ENCODE results near the gene GNA14.
"Not testable (repeated sequence)": the region's sequence is repeated elsewhere in the genome, so short reads cannot be mapped to it uniquely, and the experiment has no call there.

GNA14 gene

DNA sequence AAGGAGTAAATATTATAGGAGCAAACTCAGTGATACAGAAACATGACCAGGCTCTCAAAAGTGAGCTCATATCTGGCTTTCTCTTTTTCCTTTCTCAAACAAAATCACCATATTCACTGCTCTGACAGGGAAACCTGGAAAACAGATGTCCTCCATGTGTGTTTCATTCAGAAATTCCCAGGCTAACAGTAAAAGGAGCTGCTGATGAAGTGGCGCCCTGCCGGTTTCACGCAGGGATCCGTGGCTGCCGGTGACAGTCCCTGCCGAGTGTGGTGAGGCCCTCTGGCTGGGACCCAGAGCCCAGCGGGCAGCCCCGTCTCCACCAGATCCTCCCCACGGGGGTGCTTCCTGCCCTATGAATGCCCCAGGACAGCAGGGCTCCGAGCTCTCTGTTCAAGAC is 208.1 kb downstream of the GNA14 start:
- DNase-seq: peak; percentile 12

DNA sequence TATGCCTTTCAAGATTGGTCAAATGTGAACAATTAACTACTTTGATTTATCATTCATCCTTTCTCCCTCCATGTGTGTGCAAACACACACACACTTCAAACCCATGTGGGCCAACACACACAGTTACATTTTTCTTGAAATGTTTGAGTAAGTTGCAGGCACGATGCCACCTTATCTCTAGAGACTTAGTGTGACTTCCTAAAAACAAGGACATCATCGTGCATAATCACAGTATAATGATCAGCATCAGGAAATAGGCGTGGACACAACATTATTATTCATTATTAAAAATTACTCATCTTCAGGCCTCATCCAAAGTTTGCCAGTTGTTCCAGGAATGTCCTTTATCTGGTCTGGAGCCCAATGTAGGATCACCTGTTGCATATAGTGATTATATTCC is 209.5 kb downstream of the GNA14 start:
- no peak for DNase-seq

DNA sequence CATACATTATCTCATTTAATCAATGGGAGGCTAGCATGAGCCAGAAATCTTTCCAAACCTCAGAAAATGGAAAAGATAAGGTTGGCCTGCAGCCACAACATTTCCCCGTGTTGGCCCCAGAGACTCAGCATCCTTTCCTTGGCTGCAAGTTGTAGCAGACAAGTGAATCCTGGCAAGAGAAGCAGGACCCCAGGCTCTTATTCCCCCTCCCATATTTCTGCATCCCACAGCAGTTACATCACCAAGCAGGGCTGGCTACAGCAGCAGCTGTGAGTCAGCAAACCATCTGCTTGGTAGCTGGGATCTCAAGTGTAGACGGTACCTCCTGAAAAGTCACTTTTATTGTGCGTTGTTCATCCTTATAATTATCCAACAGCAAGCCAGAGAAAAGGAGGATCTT is 212.4 kb downstream of the GNA14 start:
- DNase-seq: no peak

DNA sequence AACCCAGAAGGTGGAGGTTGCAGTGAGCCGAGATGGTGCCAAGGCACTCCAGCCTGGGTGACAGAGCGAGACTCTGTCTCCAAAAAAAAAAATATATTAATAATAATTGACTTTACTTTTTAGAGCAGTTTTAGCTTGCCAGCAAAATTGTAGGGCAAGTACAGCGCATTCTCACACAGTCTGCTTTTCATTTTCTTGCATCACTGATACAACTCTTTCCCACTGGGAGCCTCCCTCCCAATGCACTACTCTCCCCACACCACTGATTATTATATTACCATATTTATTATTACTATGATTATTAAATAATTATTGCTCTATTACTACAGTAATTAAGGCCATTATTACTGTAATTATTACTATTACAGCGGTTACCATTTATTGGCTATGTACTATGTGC is 212.8 kb downstream of the GNA14 start:
- no peak for DNase-seq

DNA sequence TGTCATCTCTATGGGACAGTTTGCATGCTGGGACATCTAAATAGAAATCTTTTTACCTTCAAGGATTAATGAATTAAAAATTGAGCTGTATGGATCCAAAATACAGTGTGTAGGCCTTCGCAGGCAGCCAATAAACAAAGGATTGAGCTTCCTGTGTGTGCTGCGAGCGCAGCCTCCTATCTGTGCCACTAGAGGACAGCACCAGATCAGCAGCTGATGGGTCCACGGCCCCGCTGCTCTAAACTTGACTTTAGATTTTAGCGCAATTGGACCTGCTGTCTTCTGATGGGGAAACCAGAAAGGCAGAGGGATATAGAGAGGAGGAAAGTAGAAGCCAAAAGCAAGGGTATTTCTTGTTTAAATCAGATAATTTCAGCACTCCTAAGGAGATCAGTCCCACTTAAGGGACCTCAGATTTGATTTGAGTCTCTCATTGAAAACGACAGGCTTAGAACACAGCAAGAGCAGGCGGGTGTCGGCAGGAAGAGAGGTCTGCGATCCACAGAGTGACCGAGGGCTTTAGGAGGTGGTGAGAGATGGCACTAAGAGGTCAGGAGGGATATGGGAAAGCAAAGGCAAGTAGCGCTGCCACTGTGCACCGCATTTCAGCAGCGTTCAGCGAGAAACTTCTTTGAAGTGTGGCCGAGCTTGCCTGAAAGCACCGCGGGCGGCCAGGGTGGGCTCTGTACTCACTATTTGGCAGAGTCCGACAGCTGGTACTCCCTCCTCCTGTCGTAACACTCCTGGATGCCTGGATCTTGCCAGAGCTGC is 214.3 kb downstream of the GNA14 start:
- DNase-seq: peak; percentile 28

DNA sequence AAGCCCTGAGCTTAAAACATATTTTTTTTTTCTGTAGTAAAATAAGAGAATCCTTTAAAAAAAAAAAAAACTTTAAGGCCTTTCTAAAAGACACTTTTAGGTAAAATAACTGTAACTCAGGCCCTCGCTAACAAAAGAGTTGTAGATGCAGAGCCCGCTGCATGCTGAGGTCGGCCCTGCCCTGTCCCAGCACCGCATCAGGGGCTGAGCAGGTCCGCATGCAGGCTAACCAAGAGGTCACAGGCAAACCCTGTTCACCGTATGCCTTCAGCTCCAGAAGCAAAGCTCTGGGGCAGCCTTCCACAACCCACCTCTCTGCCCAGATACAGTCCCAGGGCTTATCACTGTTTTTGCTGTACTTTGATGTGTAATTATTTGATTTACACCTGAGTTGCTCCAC is 216.1 kb downstream of the GNA14 start:
- no peak for DNase-seq

DNA sequence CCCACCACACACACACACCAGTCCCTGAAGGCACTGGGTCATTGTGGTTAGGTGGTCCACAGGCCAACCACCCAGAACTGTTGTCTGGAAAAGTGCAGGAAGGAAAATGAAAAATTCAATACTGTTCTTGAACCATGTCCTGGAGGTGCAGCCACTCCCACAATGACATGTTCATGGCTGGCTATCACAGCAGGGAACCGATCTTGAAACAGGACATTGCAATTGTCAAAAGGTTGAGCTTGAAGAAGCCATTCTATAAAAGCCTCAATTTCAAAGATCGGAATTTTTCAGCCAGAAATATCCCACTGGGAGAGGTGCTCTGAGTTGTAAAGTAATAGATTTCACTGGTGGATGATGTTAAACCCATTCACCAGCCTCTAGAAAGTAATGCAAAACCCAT is 218.2 kb downstream of the GNA14 start:
- no peak for DNase-seq

DNA sequence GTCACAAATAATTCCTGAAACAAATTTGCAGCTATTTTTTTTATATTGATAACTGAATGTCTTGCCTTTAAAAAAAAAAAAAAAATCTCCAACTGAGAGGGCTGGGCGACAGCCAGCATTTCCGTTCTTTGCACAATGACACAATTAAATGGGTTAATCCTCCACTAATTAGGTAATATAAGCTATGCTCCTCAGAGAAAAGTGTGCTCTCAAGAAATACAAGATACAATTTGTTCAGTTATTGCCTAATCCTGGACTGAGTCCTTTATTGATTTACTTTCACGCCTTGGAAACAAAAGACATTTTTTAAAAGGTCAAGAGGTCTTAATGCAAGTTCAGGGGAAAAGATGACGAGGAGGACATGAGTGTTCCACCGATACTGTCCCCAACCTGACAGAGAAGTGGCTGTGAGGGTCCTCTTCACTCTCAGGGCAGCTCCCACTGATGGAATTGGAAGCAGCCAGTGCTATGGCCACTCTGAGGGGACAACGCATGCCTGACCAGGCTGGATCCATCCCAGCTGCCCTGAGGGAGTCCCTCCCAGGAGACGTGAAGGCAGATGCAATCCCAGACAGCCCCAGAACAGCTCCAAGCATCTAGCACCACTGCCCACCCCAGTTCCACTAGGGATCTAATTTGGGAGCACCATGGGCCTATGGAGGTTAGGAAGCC is 220.7 kb downstream of the GNA14 start:
- no peak for DNase-seq

DNA sequence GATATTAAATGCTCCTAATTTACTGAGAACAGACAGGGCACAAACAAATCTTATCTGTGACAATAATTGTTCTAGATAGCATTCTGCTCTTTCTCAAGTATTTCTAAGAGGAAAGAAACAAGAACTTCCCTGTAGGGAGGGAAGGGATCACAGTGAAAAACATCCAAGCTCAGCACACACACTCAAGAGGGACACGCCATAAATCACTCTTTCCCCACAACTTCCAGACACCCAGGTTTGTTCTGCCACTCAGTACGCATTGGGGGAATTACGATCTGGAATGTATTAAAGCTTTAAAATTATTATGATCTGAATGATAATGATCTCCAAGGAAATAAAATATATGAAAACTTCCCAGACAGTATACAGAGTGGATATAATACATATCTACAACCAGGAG is 221.4 kb downstream of the GNA14 start:
- no peak for DNase-seq

DNA sequence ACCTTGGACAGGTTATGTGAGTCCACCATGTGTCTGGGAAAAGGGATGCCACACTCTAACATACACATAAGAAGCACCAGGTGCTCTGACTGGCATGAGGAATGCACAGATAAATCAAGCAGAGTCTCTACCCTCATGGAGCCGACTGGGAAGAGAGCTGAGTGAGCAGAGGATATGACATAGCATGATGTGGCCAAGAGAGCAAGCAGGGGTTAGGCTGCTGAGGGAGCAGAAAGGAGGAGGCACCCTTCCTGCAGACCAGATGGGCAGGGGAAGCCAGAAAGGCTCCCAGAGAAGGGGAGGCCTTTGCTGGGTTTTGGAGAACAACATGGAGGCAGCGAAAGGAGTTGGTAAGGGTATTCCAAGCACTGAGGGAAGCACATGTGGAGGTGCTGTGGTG is 223.1 kb downstream of the GNA14 start:
- no peak for DNase-seq

DNA sequence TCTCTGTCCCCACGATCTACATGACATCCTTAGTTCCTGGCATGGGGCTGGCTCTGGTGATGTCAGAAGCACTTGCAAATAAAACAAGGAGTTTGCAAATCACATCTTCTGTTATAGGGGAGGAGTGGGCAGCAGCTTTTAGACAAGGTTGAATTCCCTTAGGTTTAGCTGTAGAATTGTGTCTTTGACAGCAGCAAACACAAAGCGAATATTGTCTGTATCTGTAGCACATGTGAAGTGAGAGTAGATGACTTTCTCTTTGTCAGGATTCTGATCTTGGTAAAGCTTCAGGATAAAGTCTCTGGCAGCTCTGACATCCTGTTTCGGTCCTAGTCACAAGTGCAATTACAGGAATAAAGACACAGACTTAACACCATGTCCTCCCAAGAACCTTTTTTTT is 224.3 kb downstream of the GNA14 start:
- DNase-seq: no peak

DNA sequence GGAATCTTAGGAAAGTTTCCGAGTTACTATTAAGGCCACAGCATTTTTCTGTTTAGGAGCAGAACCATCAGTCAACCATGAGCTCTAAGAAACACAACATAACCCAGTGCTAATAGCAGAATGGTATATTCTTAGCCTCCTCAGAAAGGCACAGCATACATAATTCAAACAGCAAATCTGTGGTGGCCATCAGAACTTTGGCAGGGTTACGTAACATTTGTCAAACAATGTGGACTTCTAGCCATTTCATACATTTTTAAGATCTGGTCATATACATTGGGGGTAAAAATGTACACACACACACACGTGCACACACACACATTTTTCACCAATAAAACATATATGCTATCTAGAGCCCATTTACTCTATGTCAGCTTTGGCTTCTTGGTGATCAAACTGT is 225.2 kb downstream of the GNA14 start:
- no peak for DNase-seq

DNA sequence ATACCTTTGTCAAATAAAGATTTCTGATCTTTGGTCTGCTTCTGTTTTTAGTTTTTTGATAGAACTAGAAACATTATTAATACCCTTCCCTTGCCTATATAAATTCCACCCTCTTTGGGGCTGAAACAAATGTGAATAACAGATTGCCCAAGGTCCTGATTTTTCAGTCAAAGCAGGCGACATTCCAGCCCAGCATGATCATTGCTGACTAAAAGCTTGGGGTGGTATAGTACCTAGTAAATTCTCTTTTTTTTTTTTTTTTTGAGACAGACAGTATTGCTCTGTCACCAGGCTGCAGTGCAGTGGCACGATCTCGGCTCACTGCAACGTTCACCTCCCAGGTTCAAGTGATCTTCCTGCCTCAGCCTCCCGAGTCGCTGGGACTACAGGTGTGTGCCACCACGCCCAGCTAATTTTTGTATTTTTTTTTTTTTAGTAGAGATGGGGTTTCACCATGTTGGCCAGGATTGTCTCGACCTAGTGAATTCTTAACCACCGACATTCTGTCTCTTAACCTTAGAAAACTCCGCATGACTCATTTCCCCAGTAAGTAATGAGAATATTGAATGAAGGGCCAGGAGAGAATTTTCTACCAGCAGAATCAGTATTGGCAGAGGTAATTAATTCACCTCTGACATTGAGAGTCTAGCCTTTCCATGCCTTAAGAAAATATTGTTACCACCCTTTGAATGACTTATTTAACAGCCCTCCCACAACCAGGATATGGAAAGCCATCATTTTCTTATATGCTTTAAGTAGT is 226.4 kb downstream of the GNA14 start:
- DNase-seq: no peak

DNA sequence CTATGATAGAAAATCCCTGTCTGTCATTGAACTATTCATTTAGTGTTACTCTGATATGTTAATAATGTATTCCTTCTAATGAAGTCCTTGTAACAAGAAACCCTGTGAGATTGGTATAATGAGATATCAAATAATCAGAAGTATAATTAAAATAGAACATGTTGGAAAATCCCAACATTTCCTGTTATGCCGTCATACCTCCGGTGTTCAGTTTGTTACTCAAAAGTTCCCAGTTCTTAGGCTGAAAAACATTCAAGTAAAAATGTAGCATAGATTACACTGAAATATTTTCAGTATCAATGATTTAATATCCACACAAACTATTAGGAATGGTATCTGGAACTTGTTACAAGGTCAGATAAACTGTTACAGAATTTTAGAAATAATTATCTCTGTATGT is 227.5 kb downstream of the GNA14 start:
- DNase-seq: no peak

DNA sequence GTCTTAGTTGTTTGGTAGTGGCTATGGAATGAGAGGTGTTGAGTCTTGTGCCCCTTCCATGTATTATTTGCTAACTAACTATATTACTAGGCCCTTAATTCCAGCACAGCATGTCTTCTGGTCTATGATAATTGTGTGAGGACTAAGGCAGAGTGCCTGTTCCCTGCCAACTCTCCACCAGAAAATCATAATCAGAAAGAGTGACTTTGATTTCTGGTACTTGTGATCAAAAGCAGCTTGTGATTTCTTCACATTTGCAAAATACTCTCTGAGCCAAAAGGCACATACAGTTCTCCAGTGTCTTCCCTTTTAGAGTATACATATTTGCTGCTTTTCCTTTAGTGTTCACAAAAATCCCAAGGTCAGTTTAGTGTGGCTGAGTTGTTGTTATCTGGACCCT is 229.9 kb downstream of the GNA14 start:
- DNase-seq: no peak

DNA sequence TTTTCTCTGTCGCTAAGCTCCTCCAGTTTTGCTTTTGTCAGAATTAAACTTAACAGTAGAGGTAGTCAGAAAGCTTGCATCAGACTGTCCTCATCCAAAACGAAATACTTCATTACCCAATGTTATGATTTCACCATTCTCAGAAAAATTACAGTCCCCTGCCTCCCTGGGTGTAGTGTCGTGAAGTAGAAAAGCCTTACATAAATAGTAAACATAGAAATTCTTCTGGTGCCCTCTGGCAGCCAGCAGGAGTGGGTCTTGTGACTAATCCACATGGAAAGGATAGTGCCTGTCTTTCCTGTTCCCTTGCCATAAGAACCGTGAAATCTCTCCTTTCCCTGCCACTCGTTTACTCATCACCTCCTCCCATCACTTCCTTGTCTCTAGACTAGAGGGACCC is 230.6 kb downstream of the GNA14 start:
- DNase-seq: no peak

DNA sequence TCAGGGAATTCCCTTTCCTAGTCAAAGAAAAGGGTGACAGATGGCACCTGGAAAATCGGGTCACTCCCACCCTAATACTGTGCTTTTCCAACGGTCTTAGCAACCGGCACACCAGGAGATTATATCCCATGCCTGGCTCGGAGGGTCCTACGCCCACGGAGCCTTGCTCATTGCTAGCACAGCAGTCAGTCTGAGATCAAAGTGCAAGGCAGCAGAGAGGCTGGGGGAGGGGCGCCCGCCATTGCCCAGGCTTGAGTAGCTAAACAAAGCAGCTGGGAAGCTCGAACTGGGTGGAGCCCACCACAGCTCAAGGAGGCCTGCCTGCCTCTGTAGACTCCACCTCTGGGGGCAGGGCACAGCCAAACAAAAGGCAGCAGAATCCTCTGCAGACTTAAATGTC is 239.6 kb downstream of the GNA14 start:
- DNase-seq: not testable (repeated sequence)

DNA sequence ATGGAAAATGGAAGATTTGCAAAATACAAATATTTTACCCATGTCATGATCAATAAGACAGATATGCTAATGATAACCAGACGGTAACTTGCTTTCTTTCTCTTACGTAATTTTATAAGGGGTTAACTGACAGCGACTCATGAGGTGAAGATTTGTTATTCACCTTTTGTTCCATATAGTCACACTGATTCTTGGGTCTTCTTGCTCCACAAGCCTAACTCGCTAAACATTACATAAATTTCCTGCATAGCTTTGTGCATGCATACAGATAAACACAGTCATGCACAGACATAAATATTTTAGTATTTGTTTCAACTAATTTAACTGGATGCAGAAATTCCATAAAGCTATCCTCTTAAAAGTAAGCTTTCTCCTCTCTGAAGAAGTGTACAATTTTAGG is 244.9 kb downstream of the GNA14 start:
- DNase-seq: no peak

DNA sequence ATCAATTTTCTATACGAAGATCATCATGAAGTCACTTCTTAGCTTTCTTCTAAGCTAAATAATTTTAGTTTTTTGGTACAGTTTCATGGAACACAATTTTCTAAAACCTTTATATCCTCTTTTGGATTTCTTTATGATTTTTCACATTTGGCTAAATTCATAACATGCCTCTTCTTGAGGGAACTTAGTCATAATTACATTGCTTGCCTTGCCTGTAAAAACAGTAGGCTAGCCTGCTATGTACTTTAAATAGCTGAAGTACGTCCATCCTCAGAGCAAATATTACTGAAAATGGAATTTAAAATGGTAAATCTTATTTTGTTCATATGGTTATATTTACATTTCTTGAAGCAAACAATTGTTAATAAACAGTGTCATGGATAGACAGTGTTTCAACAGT is 245.8 kb downstream of the GNA14 start:
- no peak for DNase-seq

DNA sequence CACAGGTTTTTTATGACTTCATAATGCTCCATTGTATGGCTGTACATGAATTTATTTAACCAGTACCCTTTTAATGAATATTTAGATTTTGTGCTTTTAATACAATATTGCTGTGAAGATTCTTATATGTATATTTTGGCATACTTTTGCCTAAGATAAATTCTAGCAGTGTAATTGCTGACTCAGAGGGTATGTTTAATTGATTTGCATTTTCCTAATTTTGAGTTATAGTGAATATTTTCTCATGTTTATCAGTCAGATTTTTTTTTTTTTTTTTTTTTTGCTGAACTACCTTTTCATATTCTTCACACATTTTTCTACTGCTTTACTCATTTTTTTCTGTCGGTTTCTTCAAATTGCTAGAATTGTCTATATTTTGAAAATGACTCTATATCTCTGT is 248.2 kb downstream of the GNA14 start:
- DNase-seq: no peak

DNA sequence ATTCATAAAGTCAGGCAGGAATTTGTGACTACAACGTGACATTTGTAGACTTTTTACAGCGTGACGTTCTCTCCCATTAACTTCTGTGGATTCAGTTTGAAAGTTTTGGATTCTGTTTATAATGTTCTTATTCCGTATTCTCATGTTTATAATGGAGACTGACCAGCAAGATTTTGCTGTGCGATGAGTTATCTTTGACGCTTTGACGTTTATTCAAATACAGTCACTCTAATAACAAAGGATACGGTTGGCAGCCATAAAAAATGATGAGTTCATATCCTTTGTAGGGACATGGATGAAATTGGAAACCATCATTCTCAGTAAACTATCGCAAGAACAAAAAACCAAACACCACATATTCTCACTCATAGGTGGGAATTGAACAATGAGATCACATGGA is 249.5 kb downstream of the GNA14 start:
- not testable (repeated sequence) for DNase-seq

DNA sequence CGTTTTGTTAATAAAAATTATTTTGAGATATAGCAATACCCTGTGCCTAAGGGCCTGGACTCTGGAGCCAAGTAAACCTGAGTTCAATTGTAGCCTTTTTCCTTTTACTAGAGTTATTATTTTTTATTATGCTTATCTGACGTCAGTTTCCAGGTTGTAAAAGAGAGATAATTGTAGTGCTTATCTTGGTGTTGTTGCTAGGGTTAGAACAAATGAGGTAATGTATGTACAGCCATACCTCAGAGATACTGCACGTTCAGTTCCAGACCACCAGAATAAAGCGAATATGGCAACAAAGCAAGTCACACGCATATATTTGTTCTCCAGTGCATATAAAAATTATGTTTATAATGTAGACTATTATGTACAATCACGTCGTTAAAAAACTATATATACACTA is 255.8 kb downstream of the GNA14 start:
- DNase-seq: no peak

DNA sequence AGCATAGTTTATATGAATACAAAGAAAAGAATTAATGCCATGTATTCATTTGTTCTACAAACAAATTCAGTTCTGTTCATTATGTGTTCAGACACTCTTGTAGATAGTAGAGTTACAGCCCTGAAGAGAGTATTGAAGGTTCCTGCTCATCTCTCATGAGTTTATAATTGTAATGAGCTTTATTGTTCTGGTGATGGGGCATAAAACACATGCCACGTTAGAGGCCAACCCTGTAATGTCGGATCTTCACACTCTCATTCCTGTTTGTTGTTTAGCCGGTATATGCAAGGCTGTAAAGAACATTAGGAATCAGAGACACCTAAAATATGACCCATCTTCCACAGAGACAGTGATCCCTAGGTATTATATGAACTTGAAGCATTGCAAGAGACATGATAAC is 256.3 kb downstream of the GNA14 start:
- no peak for DNase-seq

DNA sequence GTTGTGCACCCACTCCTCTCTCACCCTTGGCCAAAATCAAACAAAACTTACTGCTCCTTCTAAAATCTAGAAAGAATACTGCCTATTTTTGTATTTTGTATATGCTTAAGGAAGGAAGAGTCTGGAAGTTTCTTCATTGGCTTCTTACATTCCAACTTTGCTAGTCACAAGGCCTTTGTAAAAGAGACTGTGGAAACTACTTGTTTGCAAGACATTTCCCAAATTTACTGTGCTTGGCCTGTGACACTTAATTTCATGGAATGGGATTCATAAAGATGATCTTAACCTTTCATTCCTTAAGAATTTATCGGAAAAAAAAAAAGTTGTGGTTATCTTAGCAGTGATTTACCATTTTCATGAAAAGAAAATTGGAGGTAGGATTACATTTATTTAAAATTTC is 261.9 kb downstream of the GNA14 start:
- no peak for DNase-seq

Measured in DMS153 (cell line).